Measurements from ENCODE around the gene OR2AG1.

DNA sequence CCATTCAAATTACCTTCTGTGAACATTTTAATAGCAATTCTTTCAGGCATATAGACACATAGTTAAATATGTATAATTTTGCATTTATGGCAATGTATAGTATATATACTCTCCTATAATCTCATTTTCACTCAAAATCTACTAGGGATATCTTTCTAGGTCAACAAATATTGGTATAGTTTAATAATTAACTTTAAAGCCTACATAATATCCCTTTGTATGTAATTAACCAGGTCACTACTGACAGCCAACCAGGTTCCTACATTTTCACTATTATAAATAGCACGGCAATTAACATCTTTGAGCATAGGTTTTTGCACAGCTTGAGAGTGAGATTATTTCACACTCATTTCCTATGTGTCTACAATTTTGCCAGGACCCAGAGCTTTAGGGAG lies 26.9 kb upstream of the OR2AG1 start:
- TF ChIP-seq CTCF (IDR thresholded peaks at IDR 0.05; ENCODE audit: insufficient read depth, low read depth, low read length) (no peak), EZH2 (IDR thresholded peaks at IDR 0.05; ENCODE audit: insufficient read depth, low read length) (no peak)

Measured in astrocyte (in vitro differentiated cells and primary cell).